A673 (cell line): Measurements from ENCODE around the gene RAB28. TPM values are rescaled to one million over a fixed set of nuclear protein-coding genes. Genes with fewer than 3 reads are reported as not detected.

Source experiments
- BruUV-seq: library from RNA; stranded (reverse); fragments of 400-500 nt; replicated peaks from 2 replicates; lab custom pipeline; 2021; lab: Mats Ljungman, UMichigan
- CTCF ChIA-PET: fragments of 300-600 bp; sonication (Branson Sonifier 250); formaldehyde crosslinking; loops from one replicate; lab custom pipeline; 2022; ENCODE audit warnings: antibody characterized with exemption; lab: Charles Lee
- POLR2A ChIA-PET: fragments of 300-600 bp; sonication (Branson Sonifier 250); formaldehyde crosslinking; loops from one replicate; lab custom pipeline; 2022; ENCODE audit warnings: antibody characterized with exemption; ENCODE audit not compliant: low non-redundant PET; lab: Charles Lee
- DNase-seq: peaks from one replicate; pipeline ENCODE4 v3.0.0-alpha.2; 2015; ENCODE audit warnings: low spot score
- H3K27ac ChIP-seq: fragments of 200-600 bp; sonication (generic); 2 replicates; pipeline ENCODE4 v1.5.1; 2016; ENCODE audit warnings: mixed run types, low read depth, mild to moderate bottlenecking, mixed read lengths, antibody characterized with exemption, low read length; ENCODE audit not compliant: poor library complexity, severe bottlenecking
- H3K27me3 ChIP-seq: fragments of 200-600 bp; sonication (generic); replicated peaks from 2 replicates; pipeline ENCODE4 v1.6.1; 2017; ENCODE audit warnings: mixed run types, low read depth, mild to moderate bottlenecking, mixed read lengths, antibody characterized with exemption, low read length; ENCODE audit not compliant: insufficient read depth, poor library complexity
- H3K36me3 ChIP-seq: fragments of 200-600 bp; sonication (generic); 2 replicates; pipeline ENCODE4 v1.6.1; 2016; ENCODE audit warnings: mixed run types, mild to moderate bottlenecking, mixed read lengths, antibody characterized with exemption, low read length; ENCODE audit not compliant: insufficient read depth, poor library complexity, severe bottlenecking
- H3K4me1 ChIP-seq: fragments of 200-600 bp; sonication (generic); 2 replicates; pipeline ENCODE4 v1.6.1; 2017; ENCODE audit warnings: mixed run types, mild to moderate bottlenecking, mixed read lengths, antibody characterized with exemption, low read length; ENCODE audit not compliant: insufficient read depth, poor library complexity, severe bottlenecking
- H3K4me3 ChIP-seq: fragments of 200-600 bp; sonication (generic); 2 replicates; pipeline ENCODE4 v1.5.1; 2016; ENCODE audit warnings: low read depth, mixed run types, mild to moderate bottlenecking, mixed read lengths, low read length; ENCODE audit not compliant: poor library complexity, severe bottlenecking
- H3K9me3 ChIP-seq: fragments of 200-600 bp; sonication (generic); 2 replicates; pipeline ENCODE4 v1.6.1; 2016; ENCODE audit warnings: mixed run types, low read depth, mild to moderate bottlenecking, mixed read lengths, antibody characterized with exemption, low read length; ENCODE audit not compliant: poor library complexity, severe bottlenecking
- EZH2 ChIP-seq: fragments of 200-600 bp; sonication (generic); IDR thresholded peaks from 2 replicates; pipeline ENCODE4 v1.6.1; 2017; ENCODE audit warnings: borderline replicate concordance, low read depth, mild to moderate bottlenecking, mixed read lengths, antibody characterized with exemption, low read length; ENCODE audit not compliant: poor library complexity, severe bottlenecking
- intact Hi-C: fragments of 100-400 bp; cut with micrococcal nuclease; formaldehyde crosslinking; loops from one replicate; pipeline ENCODE4 v1.10.0; 2022; ENCODE audit not compliant: unreplicated experiment
- total RNA-seq: library from RNA; stranded (reverse); gene quantifications from 2 replicates; pipeline ENCODE4 v1.2.3, GENCODE V29; 2021
- TF ChIP-seq, protein P1 (sequence below): fragments of 300-800, 200-600 bp; sonication (generic); conservative IDR thresholded peaks from 2 replicates; pipeline ENCODE4 v1.5.1; 2017; ENCODE audit warnings: low read depth, mild to moderate bottlenecking, antibody characterized with exemption, low read length, moderate library complexity, mixed read lengths

Gene RAB28
- total RNA-seq, 1 experiment from 2014 or later, result 22.6 TPM

DNA sequence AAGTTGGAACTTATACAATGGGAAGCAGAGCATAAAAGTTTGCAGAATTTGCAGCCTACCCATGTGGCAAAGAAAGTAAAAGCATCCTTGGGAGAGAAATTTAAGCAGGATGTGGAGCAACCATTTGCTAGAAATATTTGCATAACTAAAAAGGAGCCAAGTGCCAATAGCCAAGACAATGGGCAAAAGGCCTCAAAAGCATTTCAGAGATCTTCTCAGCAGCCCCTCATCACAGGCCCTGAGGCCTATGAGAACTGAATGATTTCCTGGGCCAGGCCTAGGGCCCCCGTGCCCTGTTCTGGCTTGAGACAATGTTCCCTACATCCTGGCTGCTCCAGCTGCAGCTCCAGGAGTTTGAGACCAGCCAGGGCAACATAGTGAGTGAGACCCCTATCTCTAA is 25.3 kb upstream of the RAB28 start:
- Histone ChIP-seq H3K27ac (no peak overlapping the region), H3K9me3 (no peaks in the 10 kb centered on the region), H3K4me1 (no peaks in the 10 kb centered on the region), H3K27me3 (no peaks in the 10 kb centered on the region), H3K36me3 (no peaks in the 10 kb centered on the region), H3K4me3 (no peak overlapping the region)
- DNase-seq, result no peak
- no TSS peak for BruUV-seq
- TF ChIP-seq, protein P1, sequence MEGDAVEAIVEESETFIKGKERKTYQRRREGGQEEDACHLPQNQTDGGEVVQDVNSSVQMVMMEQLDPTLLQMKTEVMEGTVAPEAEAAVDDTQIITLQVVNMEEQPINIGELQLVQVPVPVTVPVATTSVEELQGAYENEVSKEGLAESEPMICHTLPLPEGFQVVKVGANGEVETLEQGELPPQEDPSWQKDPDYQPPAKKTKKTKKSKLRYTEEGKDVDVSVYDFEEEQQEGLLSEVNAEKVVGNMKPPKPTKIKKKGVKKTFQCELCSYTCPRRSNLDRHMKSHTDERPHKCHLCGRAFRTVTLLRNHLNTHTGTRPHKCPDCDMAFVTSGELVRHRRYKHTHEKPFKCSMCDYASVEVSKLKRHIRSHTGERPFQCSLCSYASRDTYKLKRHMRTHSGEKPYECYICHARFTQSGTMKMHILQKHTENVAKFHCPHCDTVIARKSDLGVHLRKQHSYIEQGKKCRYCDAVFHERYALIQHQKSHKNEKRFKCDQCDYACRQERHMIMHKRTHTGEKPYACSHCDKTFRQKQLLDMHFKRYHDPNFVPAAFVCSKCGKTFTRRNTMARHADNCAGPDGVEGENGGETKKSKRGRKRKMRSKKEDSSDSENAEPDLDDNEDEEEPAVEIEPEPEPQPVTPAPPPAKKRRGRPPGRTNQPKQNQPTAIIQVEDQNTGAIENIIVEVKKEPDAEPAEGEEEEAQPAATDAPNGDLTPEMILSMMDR, result no peak
- no peak for TF ChIP-seq EZH2
- ChIA-PET POLR2A (no interaction called here), CTCF (no interaction called here)
- intact Hi-C loops, result no loop called here

- Histone ChIP-seq H3K36me3 (no peaks in the 10 kb centered on the region), H3K4me1 (no peaks in the 10 kb centered on the region), H3K27ac (no peak overlapping the region), H3K4me3 (no peak overlapping the region), H3K27me3 (no peaks in the 10 kb centered on the region), H3K9me3 (no peaks in the 10 kb centered on the region)
- no TSS peak for BruUV-seq
- CTCF ChIA-PET, result no interaction called here
- POLR2A ChIA-PET, result no interaction called here
- intact Hi-C loops, result no loop called here
- no peak for TF ChIP-seq EZH2
- TF ChIP-seq, protein P1, result no peak
- no peak for DNase-seq
These were observed 20.2 kb upstream of the RAB28 start for GRCh38 chr4:13504374-13504773.

DNA sequence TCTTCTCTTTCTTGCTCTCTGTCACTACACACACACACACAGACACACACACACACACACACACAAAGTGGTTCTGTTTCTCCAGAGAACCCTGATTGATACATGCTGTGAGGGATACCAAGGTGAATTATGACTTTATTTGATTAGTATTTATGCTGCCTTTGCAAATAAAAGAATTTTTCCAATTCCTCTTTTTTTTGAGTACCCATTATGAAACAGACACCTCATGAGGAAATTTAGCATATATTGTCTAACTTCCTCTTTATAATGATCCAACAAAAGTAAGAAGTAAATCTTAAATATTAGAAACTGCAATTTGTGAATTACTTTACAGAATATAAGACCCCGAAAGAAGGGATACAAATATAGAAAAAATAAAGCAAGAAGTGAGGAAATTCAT is 14.3 kb upstream of the RAB28 start:
- TF ChIP-seq EZH2, result no peak
- TF ChIP-seq, protein P1, result no peak
- no TSS peak for BruUV-seq
- intact Hi-C loops, result no loop called here
- H3K36me3 ChIP-seq, result no peaks in the 10 kb centered on the region
- no peaks in the 10 kb centered on the region for H3K4me1 ChIP-seq
- DNase-seq, result no peak
- H3K9me3 ChIP-seq, result no peaks in the 10 kb centered on the region
- no peaks in the 10 kb centered on the region for H3K27me3 ChIP-seq
- POLR2A ChIA-PET, result no interaction called here
- CTCF ChIA-PET, result no interaction called here
- no peak overlapping the region for H3K27ac ChIP-seq
- no peak overlapping the region for H3K4me3 ChIP-seq
